Choroid plexus epithelial cell (primary cell): Measurements from ENCODE around the gene B4GALT6.

Experiments used
- DNase-seq: peaks from one replicate; pipeline ENCODE4 v3.0.0-alpha.2; 2010; ENCODE audit warnings: low read depth
- H3K4me3 ChIP-seq: 2 replicates; pipeline ENCODE4 v1.5.1; 2011; ENCODE audit warnings: low read depth, mild to moderate bottlenecking, control low read depth, low read length, moderate library complexity
- CTCF ChIP-seq: conservative IDR thresholded peaks from 2 replicates; pipeline ENCODE4 v1.5.1; 2011; ENCODE audit warnings: low read depth, mild to moderate bottlenecking, control low read depth, inconsistent platforms, low read length, moderate library complexity

The B4GALT6 gene

DNA sequence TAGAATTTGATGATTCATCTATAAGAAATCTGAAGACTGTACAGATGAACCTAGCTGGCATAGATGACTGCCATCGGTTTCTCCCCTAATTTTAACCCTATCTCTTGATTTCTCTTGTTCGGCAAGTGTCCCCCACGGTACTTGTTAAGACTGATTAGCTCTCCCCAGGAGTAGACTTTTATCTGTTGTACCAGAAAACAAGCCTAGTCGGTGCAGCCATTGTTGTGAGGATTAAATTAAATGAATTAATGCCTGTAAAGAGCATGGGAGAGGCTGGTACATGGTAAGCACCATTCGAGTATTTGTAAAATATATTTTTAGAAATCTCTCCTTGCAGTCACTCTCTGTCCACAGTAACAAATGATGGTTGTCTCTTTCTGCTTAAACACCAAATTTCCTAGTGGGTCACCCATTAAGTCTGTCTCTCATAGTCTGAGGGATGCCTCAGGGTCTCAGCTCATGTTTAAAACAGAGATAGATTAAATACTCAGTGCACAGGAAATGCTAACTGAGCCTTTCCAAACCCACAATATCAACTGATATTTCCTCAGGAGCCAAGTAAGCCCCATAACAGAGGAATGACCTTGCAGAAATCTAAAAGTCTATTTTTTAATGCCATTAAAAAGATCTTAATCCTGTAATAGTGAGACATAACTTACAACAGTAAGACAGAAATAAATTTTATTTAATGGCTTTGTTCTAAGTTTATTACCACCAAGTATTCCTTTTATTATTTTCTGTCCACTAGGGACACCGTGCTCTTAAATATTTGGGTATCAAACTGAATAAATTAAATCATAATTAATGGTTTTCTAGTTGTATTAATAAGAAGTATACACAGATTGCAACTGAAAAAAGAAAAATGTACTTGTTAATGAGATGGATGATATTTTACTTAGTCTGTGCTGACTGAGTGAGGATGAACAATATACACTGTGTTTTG, 2.9 kb upstream of the B4GALT6 start:
- H3K4me3 ChIP-seq = no peak overlapping the region
- peak; percentile 29 for DNase-seq
- TF ChIP-seq CTCF = peak; percentile 42

GRCh38 chr18:31686572-31686971, 2.2 kb upstream of the B4GALT6 start:
- DNase-seq = no peak
- no peak overlapping the region for H3K4me3 ChIP-seq
- no peak for TF ChIP-seq CTCF

DNA sequence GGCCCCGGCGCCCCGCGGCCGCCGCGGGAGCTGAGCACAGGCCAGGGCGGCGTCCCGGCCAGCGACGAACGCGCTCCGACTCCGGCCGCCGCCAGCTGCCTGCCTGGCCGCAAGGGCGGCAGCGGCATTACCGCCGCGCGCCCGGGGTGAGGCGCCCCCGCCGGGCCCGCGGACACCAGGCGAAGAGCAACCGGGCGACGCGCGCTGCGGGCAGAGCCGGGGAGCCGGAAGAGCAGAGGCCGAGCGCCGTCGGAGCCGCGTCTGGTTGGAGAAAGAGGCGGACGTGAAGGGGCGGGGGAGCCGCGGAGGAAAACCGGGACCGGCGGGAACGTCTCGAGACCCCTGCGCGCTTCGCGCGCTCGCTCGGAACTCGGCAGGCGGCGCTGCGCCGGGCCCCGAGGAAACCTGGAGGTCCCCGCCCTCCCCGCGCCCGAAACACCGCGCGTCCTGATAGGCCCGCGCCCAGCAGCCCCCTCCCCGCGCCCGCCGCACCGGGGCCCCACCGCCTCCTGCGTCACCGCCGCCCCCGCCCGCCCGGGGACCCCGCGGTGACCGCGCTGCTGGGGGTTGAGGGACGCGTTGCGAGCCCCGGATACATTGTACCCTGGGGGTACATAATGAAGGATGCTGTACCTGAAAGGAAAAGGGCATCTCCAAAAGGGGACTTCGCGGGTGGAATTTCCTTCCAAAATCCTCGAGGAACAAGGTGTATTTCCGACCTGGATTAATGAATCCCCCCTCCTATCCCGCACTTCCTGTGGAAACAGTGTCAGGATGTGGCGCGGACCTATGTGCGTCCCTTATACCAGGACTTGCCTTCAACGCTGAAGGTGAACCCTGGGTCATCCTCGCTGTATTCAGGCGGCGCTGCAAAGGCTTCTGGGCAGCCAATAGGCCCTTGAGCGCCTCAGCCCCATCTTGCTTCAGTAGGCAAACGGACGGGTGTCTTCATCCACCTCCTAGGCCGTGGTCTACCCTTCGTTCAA, 1.0 kb upstream of the B4GALT6 start:
- peak overlapping the region; percentile 67 for H3K4me3 ChIP-seq
- peak; percentile 75 for DNase-seq
- peak; percentile 25 for TF ChIP-seq CTCF

- peak overlapping the region; percentile 67 for H3K4me3 ChIP-seq
- no peak for DNase-seq
- no peak for TF ChIP-seq CTCF
Observed at GRCh38 chr18:31683968-31684278, 458 bp downstream of the B4GALT6 start.

GRCh38 chr18:31683106-31683505, 1.3 kb downstream of the B4GALT6 start:
- TF ChIP-seq CTCF = no peak
- no peak overlapping the region for H3K4me3 ChIP-seq
- DNase-seq = no peak

- DNase-seq = no peak
- H3K4me3 ChIP-seq = no peak overlapping the region
- TF ChIP-seq CTCF = peak; percentile 41
Observed at GRCh38 chr18:31680831-31681568, 3.4 kb downstream of the B4GALT6 start.
